Central memory CD8-positive, alpha-beta T cell (primary cell): ENCODE measurements around the gene PDZK1.
"Not testable (repeated sequence)": the region's sequence is repeated elsewhere in the genome, so short reads cannot be mapped to it uniquely, and the experiment has no call there.

Source experiments
- ATAC-seq: fragments of 150-1000 bp; cut with Tn5 transposase; replicated peaks from 2 replicates; pipeline ENCODE4 v1.10.0; 2022; ENCODE audit warnings: mild to moderate bottlenecking, moderate FRiP score, moderate number of reproducible peaks; ENCODE audit not compliant: poor library complexity, severe bottlenecking; ENCODE audit errors: extremely low read depth
- DNase-seq, 2 donors: peaks; one replicate each; pipeline ENCODE4 v3.0.0; 2021; ENCODE audit warnings: low spot score in 2 of 2
- H3K27ac Mint-ChIP-seq: one replicate; pipeline ENCODE4 v1.8.0; 2022; ENCODE audit warnings: low read depth, mild to moderate bottlenecking, moderate library complexity, mixed read lengths
- H3K27me3 Mint-ChIP-seq: one replicate; pipeline ENCODE4 v1.8.0; 2022; ENCODE audit warnings: mixed read lengths
- H3K36me3 Mint-ChIP-seq: one replicate; pipeline ENCODE4 v1.8.0; 2022; ENCODE audit warnings: mild to moderate bottlenecking, moderate library complexity, mixed read lengths; ENCODE audit not compliant: insufficient read depth
- H3K4me1 Mint-ChIP-seq: one replicate; pipeline ENCODE4 v1.8.0; 2022; ENCODE audit warnings: mixed read lengths
- H3K4me3 Mint-ChIP-seq: one replicate; pipeline ENCODE4 v1.8.0; 2022; ENCODE audit warnings: mild to moderate bottlenecking, moderate library complexity, mixed read lengths
- H3K9me3 Mint-ChIP-seq: one replicate; pipeline ENCODE4 v1.8.0; 2022; ENCODE audit warnings: mixed read lengths

Gene PDZK1

GRCh38 chr1:145702052-145702451 lies 5.1 kb downstream of the PDZK1 start:
- no peak overlapping the region for H3K27ac Mint-ChIP-seq
- peaks cover 5% of the 10 kb centered on the region for H3K36me3 Mint-ChIP-seq
- no peaks in the 10 kb centered on the region for H3K4me1 Mint-ChIP-seq
- DNase-seq = no peak
- no peak for ATAC-seq
- no peak overlapping the region for H3K4me3 Mint-ChIP-seq
- H3K9me3 Mint-ChIP-seq = no peaks in the 10 kb centered on the region
- H3K27me3 Mint-ChIP-seq = no peaks in the 10 kb centered on the region

GRCh38 chr1:145701306-145701862 lies 5.8 kb downstream of the PDZK1 start:
- H3K4me3 Mint-ChIP-seq = no peak overlapping the region
- H3K36me3 Mint-ChIP-seq = peaks cover 5% of the 10 kb centered on the region
- no peak for DNase-seq
- no peaks in the 10 kb centered on the region for H3K27me3 Mint-ChIP-seq
- no peaks in the 10 kb centered on the region for H3K9me3 Mint-ChIP-seq
- H3K4me1 Mint-ChIP-seq = no peaks in the 10 kb centered on the region
- ATAC-seq = no peak
- no peak overlapping the region for H3K27ac Mint-ChIP-seq

GRCh38 chr1:145696630-145696960 lies 10.6 kb downstream of the PDZK1 start:
- Mint-ChIP-seq H3K4me1 (peaks cover 8% of the 10 kb centered on the region), H3K36me3 (peaks cover 2% of the 10 kb centered on the region), H3K27ac (no peak overlapping the region), H3K9me3 (no peaks in the 10 kb centered on the region), H3K4me3 (no peak overlapping the region), H3K27me3 (no peaks in the 10 kb centered on the region)
- DNase-seq (no peak), ATAC-seq (no peak)

- Mint-ChIP-seq H3K36me3 (peaks cover 2% of the 10 kb centered on the region), H3K27me3 (no peaks in the 10 kb centered on the region), H3K9me3 (no peaks in the 10 kb centered on the region), H3K4me3 (no peak overlapping the region), H3K27ac (no peak overlapping the region), H3K4me1 (peaks cover 14% of the 10 kb centered on the region)
- no peak for DNase-seq
- no peak for ATAC-seq
These were observed 11.1 kb downstream of the PDZK1 start for GRCh38 chr1:145695821-145696629.

GRCh38 chr1:145692785-145693443 lies 14.3 kb downstream of the PDZK1 start:
- no peak overlapping the region for H3K27ac Mint-ChIP-seq
- H3K4me3 Mint-ChIP-seq = no peak overlapping the region
- H3K36me3 Mint-ChIP-seq = no peaks in the 10 kb centered on the region
- no peak for DNase-seq
- no peaks in the 10 kb centered on the region for H3K9me3 Mint-ChIP-seq
- no peak for ATAC-seq
- no peaks in the 10 kb centered on the region for H3K27me3 Mint-ChIP-seq
- H3K4me1 Mint-ChIP-seq = peaks cover 41% of the 10 kb centered on the region

GRCh38 chr1:145690587-145691558 lies 16.3 kb downstream of the PDZK1 start:
- no peaks in the 10 kb centered on the region for H3K27me3 Mint-ChIP-seq
- H3K9me3 Mint-ChIP-seq = no peaks in the 10 kb centered on the region
- peaks cover 41% of the 10 kb centered on the region for H3K4me1 Mint-ChIP-seq
- H3K4me3 Mint-ChIP-seq = peak overlapping the region; percentile 60
- ATAC-seq = peak; percentile 98
- H3K36me3 Mint-ChIP-seq = no peaks in the 10 kb centered on the region
- DNase-seq = peak in 1 of 2 donors; percentile 40
- peak overlapping the region; percentile 45 for H3K27ac Mint-ChIP-seq

- DNase-seq (no peak), ATAC-seq (peak; percentile 1)
- Mint-ChIP-seq H3K4me3 (peak overlapping the region; percentile 60), H3K36me3 (no peaks in the 10 kb centered on the region), H3K27ac (peak overlapping the region; percentile 45), H3K4me1 (peaks cover 41% of the 10 kb centered on the region), H3K27me3 (no peaks in the 10 kb centered on the region), H3K9me3 (no peaks in the 10 kb centered on the region)
These were observed 17.2 kb downstream of the PDZK1 start for GRCh38 chr1:145689922-145690321.

- no peak for ATAC-seq
- no peaks in the 10 kb centered on the region for H3K36me3 Mint-ChIP-seq
- H3K9me3 Mint-ChIP-seq = no peaks in the 10 kb centered on the region
- H3K27me3 Mint-ChIP-seq = no peaks in the 10 kb centered on the region
- DNase-seq = no peak
- H3K4me1 Mint-ChIP-seq = peaks cover 37% of the 10 kb centered on the region
- H3K27ac Mint-ChIP-seq = peak overlapping the region; percentile 45
- H3K4me3 Mint-ChIP-seq = peak overlapping the region; percentile 60
These were observed 18.2 kb downstream of the PDZK1 start for GRCh38 chr1:145688924-145689323.

GRCh38 chr1:145688328-145688727 lies 18.8 kb downstream of the PDZK1 start:
- Mint-ChIP-seq H3K27ac (no peak overlapping the region), H3K4me1 (peaks cover 34% of the 10 kb centered on the region), H3K36me3 (no peaks in the 10 kb centered on the region), H3K27me3 (no peaks in the 10 kb centered on the region), H3K9me3 (no peaks in the 10 kb centered on the region), H3K4me3 (no peak overlapping the region)
- ATAC-seq (no peak), DNase-seq (no peak)

GRCh38 chr1:145686078-145686477 lies 21.1 kb downstream of the PDZK1 start:
- not testable (repeated sequence) for H3K4me3 Mint-ChIP-seq, H3K27me3 Mint-ChIP-seq, DNase-seq, H3K27ac Mint-ChIP-seq, ATAC-seq, H3K36me3 Mint-ChIP-seq, H3K9me3 Mint-ChIP-seq
- peaks cover 28% of the 10 kb centered on the region for H3K4me1 Mint-ChIP-seq

- ATAC-seq, H3K27me3 Mint-ChIP-seq: not testable (repeated sequence)
These were observed 22.3 kb downstream of the PDZK1 start for GRCh38 chr1:145684858-145685257.

GRCh38 chr1:145673217-145673616 lies 34.0 kb downstream of the PDZK1 start:
- not testable (repeated sequence) for H3K36me3 Mint-ChIP-seq, ATAC-seq, H3K27me3 Mint-ChIP-seq, H3K27ac Mint-ChIP-seq, DNase-seq, H3K9me3 Mint-ChIP-seq, H3K4me3 Mint-ChIP-seq
- peaks cover 11% of the 10 kb centered on the region for H3K4me1 Mint-ChIP-seq

More at GRCh38 chr1:145684858-145685257, 22.3 kb downstream of the PDZK1 start:
- H3K9me3 Mint-ChIP-seq, DNase-seq, H3K36me3 Mint-ChIP-seq, H3K27ac Mint-ChIP-seq, H3K4me3 Mint-ChIP-seq: not testable (repeated sequence)
- H3K4me1 Mint-ChIP-seq = peaks cover 17% of the 10 kb centered on the region
